PC-9 (cell line): Measurements from ENCODE around the gene BRSK1. TPM values are rescaled to one million over a fixed set of nuclear protein-coding genes. Genes with fewer than 3 reads are reported as not detected.

ENCODE experiments used
- BruUV-seq: library from RNA; stranded (reverse); fragments of 400-500 nt; replicated peaks from 2 replicates; lab custom pipeline; 2021; lab: Mats Ljungman, UMichigan
- CTCF ChIA-PET: fragments of 300-600 bp; sonication (Branson Sonifier 250); formaldehyde crosslinking; loops from one replicate; lab custom pipeline; 2022; ENCODE audit warnings: antibody characterized with exemption; lab: Charles Lee
- POLR2A ChIA-PET: fragments of 300-600 bp; sonication (Branson Sonifier 250); formaldehyde crosslinking; loops from one replicate; lab custom pipeline; 2022; ENCODE audit warnings: antibody characterized with exemption; ENCODE audit not compliant: unreplicated experiment; lab: Charles Lee
- DNase-seq, 2 experiments: peaks; one replicate each; pipeline versions ENCODE4 v3.0.0 to v3.0.0-alpha.2; 2015 to 2022; ENCODE audit warnings: mixed read lengths in 1 of 2
- H2AFZ ChIP-seq: fragments of 200-600 bp; sonication (generic); 2 replicates; pipeline ENCODE4 v1.8.1; 2017; ENCODE audit warnings: antibody characterized with exemption
- H3F3A ChIP-seq: fragments of 200-600 bp; sonication (generic); 2 replicates; pipeline ENCODE4 v1.8.1; 2017; ENCODE audit warnings: antibody characterized with exemption, mild to moderate bottlenecking, low read depth; ENCODE audit not compliant: insufficient read depth
- H3K27ac ChIP-seq: fragments of 200-600 bp; sonication (generic); 2 replicates; pipeline ENCODE4 v1.6.1; 2016; ENCODE audit warnings: mixed run types
- H3K27me3 ChIP-seq: fragments of 200-600 bp; sonication (generic); 2 replicates; pipeline ENCODE4 v1.6.1; 2016; ENCODE audit warnings: low read depth, mixed run types; ENCODE audit not compliant: insufficient read depth
- H3K36me3 ChIP-seq: fragments of 200-600 bp; sonication (generic); 2 replicates; pipeline ENCODE4 v1.6.1; 2016; ENCODE audit warnings: low read depth, mixed run types
- H3K4me1 ChIP-seq: fragments of 200-600 bp; sonication (generic); replicated peaks from 2 replicates; pipeline ENCODE4 v1.6.1; 2016; ENCODE audit warnings: mixed run types; ENCODE audit not compliant: insufficient read depth
- H3K4me2 ChIP-seq: fragments of 200-600 bp; sonication (generic); 2 replicates; pipeline ENCODE4 v1.6.1; 2017; ENCODE audit warnings: mixed run types
- H3K4me3 ChIP-seq: fragments of 200-600 bp; sonication (generic); 2 replicates; pipeline ENCODE4 v1.6.1; 2016; ENCODE audit warnings: mixed run types
- H3K79me2 ChIP-seq: fragments of 200-600 bp; sonication (generic); 2 replicates; pipeline ENCODE4 v1.6.1; 2017; ENCODE audit warnings: low read depth, mixed run types
- H3K9me2 ChIP-seq: fragments of 200-600 bp; sonication (generic); 2 replicates; pipeline ENCODE4 v1.8.1; 2017; ENCODE audit warnings: mild to moderate bottlenecking; ENCODE audit not compliant: insufficient read depth
- H3K9me3 ChIP-seq: fragments of 200-600 bp; sonication (generic); 2 replicates; pipeline ENCODE4 v1.8.1; 2016; ENCODE audit warnings: low read depth; ENCODE audit not compliant: insufficient read depth
- H4K20me1 ChIP-seq: fragments of 200-600 bp; sonication (generic); 2 replicates; pipeline ENCODE4 v1.8.1; 2017; ENCODE audit not compliant: insufficient read depth
- CTCF ChIP-seq: fragments of 200-600 bp; sonication (generic); conservative IDR thresholded peaks from 2 replicates; pipeline ENCODE4 v1.6.1; 2017; ENCODE audit warnings: mixed run types, antibody characterized with exemption, mild to moderate bottlenecking, moderate library complexity
- EZH2 ChIP-seq: fragments of 200-600 bp; sonication (generic); IDR thresholded peaks from 2 replicates; pipeline ENCODE4 v1.8.0; 2017; ENCODE audit warnings: antibody characterized with exemption, low read depth
- intact Hi-C: fragments of 100-400 bp; cut with micrococcal nuclease; formaldehyde crosslinking; loops from one replicate; pipeline ENCODE4 v1.10.0; 2022; ENCODE audit not compliant: unreplicated experiment
- total RNA-seq: library from RNA; stranded (reverse); gene quantifications from 2 replicates; pipeline ENCODE4 v1.2.3, GENCODE V29; 2021

Gene BRSK1
- total RNA-seq, 1 experiment from 2014 or later, result 6.5 TPM

- no peak overlapping the region for H3K27ac ChIP-seq
- H3K9me3 ChIP-seq, result no peaks in the 10 kb centered on the region
- no peak overlapping the region for H3K4me2 ChIP-seq
- H2AFZ ChIP-seq, result no peak overlapping the region
- CTCF ChIA-PET, result no interaction called here
- H3K27me3 ChIP-seq, result no peaks in the 10 kb centered on the region
- POLR2A ChIA-PET, result no interaction called here
- H3K36me3 ChIP-seq, result no peaks in the 10 kb centered on the region
- H4K20me1 ChIP-seq, result no peaks in the 10 kb centered on the region
- no peak overlapping the region for H3K4me3 ChIP-seq
- TF ChIP-seq EZH2, result no peak
- TF ChIP-seq CTCF, result no peak
- no peaks in the 10 kb centered on the region for H3K9me2 ChIP-seq
- peaks cover 4% of the 10 kb centered on the region for H3F3A ChIP-seq
- DNase-seq, result no peak
- 0 out of 2 replicates have a peak, but pooled peaks cover 3% of the 10 kb centered on the region for H3K4me1 ChIP-seq
- BruUV-seq, result no TSS peak
- no peaks in the 10 kb centered on the region for H3K79me2 ChIP-seq
- intact Hi-C loops, result no loop called here
Measured at GRCh38 chr19:55297267-55297666, 13.5 kb downstream of the BRSK1 start.

- intact Hi-C loops, result no loop called here
- ChIA-PET POLR2A (no interaction called here), CTCF (no interaction called here)
- H3F3A ChIP-seq, result peaks cover 10% of the 10 kb centered on the region; the same call in 1 of the 2 replicates
- no peaks in the 10 kb centered on the region for H3K27me3 ChIP-seq
- no peaks in the 10 kb centered on the region for H3K79me2 ChIP-seq
- DNase-seq, result no peak
- no TSS peak for BruUV-seq
- TF ChIP-seq CTCF (no peak), EZH2 (no peak)
- H4K20me1 ChIP-seq, result no peaks in the 10 kb centered on the region
- H2AFZ ChIP-seq, result no peak overlapping the region
- no peak overlapping the region for H3K27ac ChIP-seq
- no peaks in the 10 kb centered on the region for H3K9me2 ChIP-seq
- 0 out of 2 replicates have a peak, but pooled peaks cover 4% of the 10 kb centered on the region for H3K4me1 ChIP-seq
- no peak overlapping the region for H3K4me3 ChIP-seq
- no peaks in the 10 kb centered on the region for H3K9me3 ChIP-seq
- no peaks in the 10 kb centered on the region for H3K36me3 ChIP-seq
- no peak overlapping the region for H3K4me2 ChIP-seq
Measured at GRCh38 chr19:55299991-55300390, 16.2 kb downstream of the BRSK1 start.

GRCh38 chr19:55300886-55301458 lies 17.2 kb downstream of the BRSK1 start:
- Histone ChIP-seq H3K4me3 (peak overlapping the region; percentile 55; the same call in 1 of the 2 replicates), H3K9me3 (no peaks in the 10 kb centered on the region), H3K9me2 (no peaks in the 10 kb centered on the region), H3K79me2 (no peaks in the 10 kb centered on the region), H4K20me1 (no peaks in the 10 kb centered on the region), H3K4me2 (peak overlapping the region; percentile 89), H3K27ac (no peak overlapping the region), H3F3A (peaks cover 10% of the 10 kb centered on the region; the same call in 1 of the 2 replicates), H3K4me1 (0 out of 2 replicates have a peak, but pooled peaks cover 4% of the 10 kb centered on the region), H3K36me3 (no peaks in the 10 kb centered on the region), H3K27me3 (no peaks in the 10 kb centered on the region), H2AFZ (no peak overlapping the region)
- intact Hi-C loops, result loop anchor here (1.0 kb wide), 2 partner anchors 38 to 84 kb away; partner anchors contain the start of genes KMT5C and RPL28
- no peak for DNase-seq
- TF ChIP-seq CTCF, result no peak
- POLR2A ChIA-PET, result interaction anchor here (0.6 to 1.0 kb wide), 2 partner anchors 43 to 83 kb away, joined by 3 to 5 read pairs; partner anchors contain the start of gene TMEM238
- no TSS peak for BruUV-seq
- CTCF ChIA-PET, result interaction anchor here (0.5 to 1.4 kb wide), 15 partner anchors 9 to 203 kb away, joined by 3 to 12 read pairs (median 4); partner anchors contain the start of genes HSPBP1, KMT5C and TMEM238
